Thyroid gland (tissue), 4 donors: ENCODE measurements around the gene UVSSA. TPM values are rescaled to one million over a fixed set of nuclear protein-coding genes. Genes with fewer than 3 reads are reported as not detected.
A peak's percentile ranks its signal among the peaks of the same experiment; 100 is the strongest.

Source experiments
- DNase-seq, 2 donors: peaks; one replicate each; pipeline ENCODE4 v3.0.0-alpha.2; 2019
- H3K27ac ChIP-seq, 3 donors: fragments of 200-600 bp; sonication (generic); 1 replicate in 2 of 3; 2 replicates in 1 of 3; pipeline ENCODE4 v1.5.1; 2016 to 2019; ENCODE audit warnings: mild to moderate bottlenecking in 1 of 3, moderate library complexity in 1 of 3
- H3K27me3 ChIP-seq: fragments of 200-600 bp; sonication (generic); one replicate; pipeline ENCODE4 v1.5.1; 2019
- H3K36me3 ChIP-seq, 2 donors: fragments of 200-600 bp; sonication (generic); one replicate each; pipeline ENCODE4 v1.5.1; 2016 to 2019
- H3K4me1 ChIP-seq, 2 donors: fragments of 200-600 bp; sonication (generic); one replicate each; pipeline ENCODE4 v1.5.1; 2017 to 2019
- H3K4me3 ChIP-seq, 3 donors: fragments of 200-600 bp; sonication (generic); replicated peaks in 1 of 3; 1 replicate in 2 of 3; 2 replicates in 1 of 3; pipeline ENCODE4 v1.5.1; 2016; ENCODE audit warnings: mild to moderate bottlenecking in 1 of 3
- H3K9me3 ChIP-seq: fragments of 200-600 bp; sonication (generic); one replicate; pipeline ENCODE4 v1.5.1; 2017
- CTCF ChIP-seq, 6 experiments: fragments of 200-600 bp in 3 of 6; fragments of 450-650 bp in 3 of 6; sonication (generic) in 3 of 6; IDR thresholded peaks; one replicate each; pipeline ENCODE4 v1.5.1; 2016 to 2019; ENCODE audit warnings: antibody characterized with exemption in 6 of 6, mild to moderate bottlenecking in 2 of 6, inconsistent platforms in 1 of 6, moderate library complexity in 1 of 6
- POLR2A ChIP-seq, 2 donors: fragments of 450-650 bp; IDR thresholded peaks; one replicate each; pipeline ENCODE4 v1.6.1; 2017; ENCODE audit warnings: antibody characterized with exemption in 2 of 2, mild to moderate bottlenecking in 2 of 2, moderate library complexity in 1 of 2
- WGBS, 2 donors: methylation state at CpG; one replicate each; pipeline ENCODE4 v1.1.5; 2017; 5-methylcytosine and 5-hydroxymethylcytosine counted together
- intact Hi-C: fragments of 100-400 bp; cut with DNase I; formaldehyde crosslinking; loops from one replicate; pipeline ENCODE4 v1.15.1; 2023
- total RNA-seq, 4 donors: library from RNA; depleted of rRNA; stranded (reverse); fragments of >200 nt; gene quantifications; one replicate each; pipeline ENCODE4 v1.2.3, GENCODE V29; 2016

UVSSA gene
- total RNA-seq, 4 donors from 2014 or later, result 16.7 to 38.7 (median 27.7) TPM

GRCh38 chr4:1350169-1350520, 3.1 kb downstream of the UVSSA start:
- Histone ChIP-seq H3K4me3 (no peak overlapping the region), H3K4me1 (peaks cover 8 to 16% of the 10 kb centered on the region in 2 donors), H3K9me3 (no peaks in the 10 kb centered on the region), H3K36me3 (peaks cover 4 to 12% of the 10 kb centered on the region in 2 donors), H3K27ac (no peak overlapping the region), H3K27me3 (no peaks in the 10 kb centered on the region)
- 93% methylated on average over 5 of the region's 5 CpGs for WGBS, 2 donors
- TF ChIP-seq POLR2A (IDR thresholded peaks at IDR 0.05) (no peak), CTCF (IDR thresholded peaks at IDR 0.05) (no peak)
- DNase-seq, result no peak
- intact Hi-C loops, result loop anchor here (5.0 to 10.0 kb wide), 4 partner anchors 185 to 375 kb away; partner anchors contain the start of genes TACC3 and TMEM129

GRCh38 chr4:1351854-1352566, 5.0 kb downstream of the UVSSA start:
- no peak overlapping the region for H3K4me3 ChIP-seq
- H3K27me3 ChIP-seq, result no peaks in the 10 kb centered on the region
- peaks cover 8 to 16% of the 10 kb centered on the region in 2 donors for H3K4me1 ChIP-seq
- intact Hi-C loops, result loop anchor here (5.0 to 10.0 kb wide), 4 partner anchors 187 to 373 kb away; partner anchors contain the start of genes TACC3 and TMEM129
- peak; percentile 87 for DNase-seq
- no peaks in the 10 kb centered on the region for H3K9me3 ChIP-seq
- TF ChIP-seq POLR2A (IDR thresholded peaks at IDR 0.05) (no peak), CTCF (IDR thresholded peaks at IDR 0.05) (peak; percentile 82 to 95 (median 88))
- peaks cover 8 to 15% of the 10 kb centered on the region in 2 donors for H3K36me3 ChIP-seq
- H3K27ac ChIP-seq, result no peak overlapping the region
- 36 to 46% methylated on average over 10 to 20 of the region's 24 CpGs for WGBS, 2 donors

- no peaks in the 10 kb centered on the region for H3K9me3 ChIP-seq
- no peak overlapping the region for H3K27ac ChIP-seq
- TF ChIP-seq CTCF (IDR thresholded peaks at IDR 0.05) (no peak), POLR2A (IDR thresholded peaks at IDR 0.05) (no peak)
- peaks cover 8 to 16% of the 10 kb centered on the region in 2 donors for H3K4me1 ChIP-seq
- intact Hi-C loops, result loop anchor here (5.0 to 10.0 kb wide), 4 partner anchors 188 to 372 kb away; partner anchors contain the start of genes TACC3 and TMEM129
- no peaks in the 10 kb centered on the region for H3K27me3 ChIP-seq
- WGBS, 2 donors, result 92 to 94% methylated on average over 11 to 12 of the region's 12 CpGs
- H3K36me3 ChIP-seq, result peaks cover 8 to 15% of the 10 kb centered on the region in 2 donors
- no peak overlapping the region for H3K4me3 ChIP-seq
- DNase-seq, result no peak
These were observed 5.5 kb downstream of the UVSSA start for GRCh38 chr4:1352567-1352900.

- intact Hi-C loops, result loop anchor here (5.0 to 10.0 kb wide), 4 partner anchors 189 to 371 kb away; partner anchors contain the start of genes TACC3 and TMEM129
- H3K4me1 ChIP-seq, result peaks cover 0 to 8% of the 10 kb centered on the region in 2 donors
- TF ChIP-seq POLR2A (IDR thresholded peaks at IDR 0.05) (no peak), CTCF (IDR thresholded peaks at IDR 0.05) (no peak)
- no peaks in the 10 kb centered on the region for H3K27me3 ChIP-seq
- no peaks in the 10 kb centered on the region for H3K9me3 ChIP-seq
- WGBS, 2 donors, result 91 to 95% methylated on average over 9 to 20 of the region's 30 CpGs
- no peak overlapping the region for H3K27ac ChIP-seq
- no peak for DNase-seq
- H3K36me3 ChIP-seq, result peaks cover 8 to 15% of the 10 kb centered on the region in 2 donors
- H3K4me3 ChIP-seq, result no peak overlapping the region
These were observed 6.4 kb downstream of the UVSSA start for GRCh38 chr4:1353186-1354055.
